Stomach (tissue), 4 donors: Measurements from ENCODE around the gene FHIP2A.
"Not testable (repeated sequence)": the region's sequence is repeated elsewhere in the genome, so short reads cannot be mapped to it uniquely, and the experiment has no call there.

Experiments
- EP300 ChIP-seq: sonication (generic); formaldehyde crosslinking; IDR thresholded peaks from one replicate; pipeline ENCODE4 v1.6.1; 2017; ENCODE audit warnings: antibody characterized with exemption
- POLR2A ChIP-seq, 4 donors: fragments of 450-650 bp; IDR thresholded peaks; one replicate each; pipeline ENCODE4 v1.6.1; 2016; ENCODE audit warnings: antibody characterized with exemption in 4 of 4, control low read depth in 2 of 4, mild to moderate bottlenecking in 1 of 4, moderate library complexity in 1 of 4
- TF ChIP-seq, protein P1 (sequence below), 7 experiments: fragments of 450-650 bp in 4 of 7; fragments of 200-600 bp in 3 of 7; sonication (generic) in 3 of 7; IDR thresholded peaks; one replicate each; pipeline ENCODE4 v1.5.1; 2016 to 2019; ENCODE audit warnings: antibody characterized with exemption in 7 of 7, control low read depth in 2 of 7, mild to moderate bottlenecking in 1 of 7

DNA sequence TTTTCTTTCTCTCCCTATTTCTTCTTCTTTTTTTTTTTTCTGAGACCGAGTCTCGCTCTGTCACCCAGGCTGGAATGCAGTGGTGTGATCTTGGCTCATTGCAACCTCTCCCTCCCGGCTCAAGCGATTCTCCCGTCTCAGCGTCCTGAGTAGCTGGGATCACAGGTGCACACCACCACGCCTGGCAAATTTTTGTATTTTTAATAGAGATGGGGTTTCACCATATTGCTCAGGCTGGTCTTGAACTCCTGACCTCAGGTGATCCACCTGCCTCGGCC lies 35.6 kb downstream of the FHIP2A start:
- TF ChIP-seq, protein P1, sequence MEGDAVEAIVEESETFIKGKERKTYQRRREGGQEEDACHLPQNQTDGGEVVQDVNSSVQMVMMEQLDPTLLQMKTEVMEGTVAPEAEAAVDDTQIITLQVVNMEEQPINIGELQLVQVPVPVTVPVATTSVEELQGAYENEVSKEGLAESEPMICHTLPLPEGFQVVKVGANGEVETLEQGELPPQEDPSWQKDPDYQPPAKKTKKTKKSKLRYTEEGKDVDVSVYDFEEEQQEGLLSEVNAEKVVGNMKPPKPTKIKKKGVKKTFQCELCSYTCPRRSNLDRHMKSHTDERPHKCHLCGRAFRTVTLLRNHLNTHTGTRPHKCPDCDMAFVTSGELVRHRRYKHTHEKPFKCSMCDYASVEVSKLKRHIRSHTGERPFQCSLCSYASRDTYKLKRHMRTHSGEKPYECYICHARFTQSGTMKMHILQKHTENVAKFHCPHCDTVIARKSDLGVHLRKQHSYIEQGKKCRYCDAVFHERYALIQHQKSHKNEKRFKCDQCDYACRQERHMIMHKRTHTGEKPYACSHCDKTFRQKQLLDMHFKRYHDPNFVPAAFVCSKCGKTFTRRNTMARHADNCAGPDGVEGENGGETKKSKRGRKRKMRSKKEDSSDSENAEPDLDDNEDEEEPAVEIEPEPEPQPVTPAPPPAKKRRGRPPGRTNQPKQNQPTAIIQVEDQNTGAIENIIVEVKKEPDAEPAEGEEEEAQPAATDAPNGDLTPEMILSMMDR (IDR thresholded peaks at IDR 0.05), result not testable (repeated sequence)
- TF ChIP-seq EP300; POLR2A (IDR thresholded peaks at IDR 0.05): not testable (repeated sequence)
